Heart right ventricle (tissue), 16 donors: ENCODE data around the gene WDR87. TPM values are rescaled to one million over a fixed set of nuclear protein-coding genes. Genes with fewer than 3 reads are reported as not detected.
"Not testable (repeated sequence)": the region's sequence is repeated elsewhere in the genome, so short reads cannot be mapped to it uniquely, and the experiment has no call there.

ENCODE experiments used
- ATAC-seq, 8 donors: fragments of 200-7000 bp; cut with Tn5 transposase; one replicate each; pipeline ENCODE4 v1.9.1; 2020; ENCODE audit warnings: mild to moderate bottlenecking in 8 of 8, moderate library complexity in 8 of 8, moderate number of reproducible peaks in 1 of 8
- DNase-seq, 2 donors: peaks; one replicate each; pipeline ENCODE4 v3.0.0-alpha.2; 2020
- H3K27ac ChIP-seq, 10 donors: fragments of 200-600 bp; sonication (generic) in 2 of 10; one replicate each; pipeline versions ENCODE4 v1.5.0 to v1.8.0; 2020 to 2022; ENCODE audit warnings: mild to moderate bottlenecking in 3 of 10
- H3K27me3 ChIP-seq, 7 donors: fragments of 200-600 bp; one replicate each; pipeline ENCODE4 v1.8.0; 2021 to 2022; ENCODE audit warnings: mild to moderate bottlenecking in 2 of 7
- H3K36me3 ChIP-seq, 9 donors: fragments of 200-600 bp; sonication (generic) in 1 of 9; one replicate each; pipeline versions ENCODE4 v1.5.0 to v1.8.0; 2020 to 2022; ENCODE audit warnings: mild to moderate bottlenecking in 2 of 9
- H3K4me1 ChIP-seq, 9 donors: fragments of 200-600 bp; sonication (generic) in 1 of 9; one replicate each; pipeline versions ENCODE4 v1.5.0 to v1.8.0; 2020 to 2022; ENCODE audit warnings: mild to moderate bottlenecking in 4 of 9
- H3K4me3 ChIP-seq, 10 donors: fragments of 200-600 bp; sonication (generic) in 2 of 10; one replicate each; pipeline versions ENCODE4 v1.5.0 to v1.8.0; 2020 to 2022; ENCODE audit warnings: mild to moderate bottlenecking in 7 of 10, moderate library complexity in 2 of 10
- H3K9me3 ChIP-seq, 11 donors: fragments of 200-600 bp in 10 of 11; sonication (generic) in 2 of 11; one replicate each; pipeline versions ENCODE4 v1.5.0 to v1.8.0; 2013 to 2022; ENCODE audit warnings: mild to moderate bottlenecking in 2 of 11, control low read depth in 1 of 11, moderate library complexity in 1 of 11
- WGBS, 2 donors: extraction: QIAGEN DNeasy Blood & Tissue Kit; methylation state at CpG; one replicate each; pipeline ENCODE4 v1.1.7; 2013; ENCODE audit warnings: inconsistent platforms in 1 of 2; 5-methylcytosine and 5-hydroxymethylcytosine counted together
- intact Hi-C, 10 donors: fragments of 100-400 bp; cut with DNase I; formaldehyde crosslinking; loops; one replicate each; pipeline versions ENCODE4 v1.11.1 to v1.14.2; 2022
- polyA plus RNA-seq, 2 donors: library from polyadenylated mRNA; stranded (reverse); fragments of 200-250 nt; gene quantifications; one replicate each; pipeline ENCODE4 v1.2.3, GENCODE V29; 2013
- total RNA-seq, 10 donors: library from RNA; stranded (reverse); fragmentation: NEBNext Ultra II Directional in 3 of 10; extraction: Animal tissue kit (Norgen Biotek cat#: 25700) in 3 of 10; gene quantifications; one replicate each; pipeline versions ENCODE4 v1.2.1 to v1.2.4, GENCODE V29; 2021 to 2023
- TF ChIP-seq, protein P1 (sequence below), 9 donors: fragments of 200-600 bp; sonication (generic) in 2 of 9; IDR thresholded peaks; one replicate each; pipeline versions ENCODE4 v1.5.0 to v1.8.0; 2021 to 2022; ENCODE audit warnings: antibody characterized with exemption in 9 of 9, mild to moderate bottlenecking in 5 of 9, moderate library complexity in 1 of 9
- donor health status: Arrhythmogenic right ventricular cardiomyopathy.
- donor health status: ischemic (EF 13 %, LVEDD 7.1; RV severe dilation, severe dysfunction).
- donor health status: healthy with polysubstance abuse.
- donor health status: DM: no; HTN: yes; CAD: no.
- donor health status: DM: no; HTN: no; CAD: no.
- donor health status: ischemic (EF 25% LVEDD 6.9; RV normal size, moderate dysfunction).
- donor health status: ischemic (EF 25% LVEDD 5.7; RV mildly dilated, moderate dysfunction).
- donor health status: healthy.
- donor health status: DM: yes; HTN: yes; CAD: no.
- donor health status: Ischemic cardiomyopathy.
- donor health status: ischemic (EF 35%, LVEDD 5.7; RV mildly dilated, moderate dysfunction).
- donor health status: nonischemic (EF 11% LVEDD 7.7; RV severe dilation, severe dysfunction).
- donor health status: DM: yes; HTN: yes; CAD: no.
- donor health status: PGD.
- donor health status: ischemic (EF 29% LVEDD 5.4; RV normal size, mild dysfunction).
- donor health status: nonischemic (EF 23%, LVEDD 6.1; RV moderate dilation, normal function).

The WDR87 gene
- total and polyA plus RNA-seq, 12 donors = 0.04 TPM; not detected in 11

DNA sequence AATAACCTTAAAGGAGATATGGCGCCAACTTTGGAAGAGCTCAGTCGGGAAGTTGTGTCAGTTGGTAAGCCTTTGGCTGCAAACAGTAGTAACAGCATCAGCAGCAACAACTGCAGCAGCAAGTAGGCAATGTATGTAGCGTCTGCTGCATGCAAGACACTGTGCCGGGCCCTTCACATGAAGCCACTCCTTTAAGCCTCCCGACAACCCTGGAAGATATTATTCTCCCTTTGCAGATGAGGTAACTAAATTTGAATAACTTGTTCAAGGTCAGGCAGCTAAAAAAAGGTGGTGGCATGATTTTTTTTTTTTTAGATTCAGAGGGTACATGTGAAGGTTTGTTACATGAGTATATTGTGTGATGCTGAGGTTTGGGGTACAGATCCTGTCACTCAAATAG lies 20.3 kb upstream of the WDR87 start:
- WGBS, 2 donors = 83 to 86% methylated on average over 5 of the region's 5 CpGs
- Histone ChIP-seq H3K4me1 (peaks cover 0 to 11% (median 3%) of the 10 kb centered on the region in 9 donors), H3K27ac (no peak overlapping the region), H3K36me3 (no peaks in the 10 kb centered on the region), H3K27me3 (no peaks in the 10 kb centered on the region), H3K4me3 (no peak overlapping the region), H3K9me3 (no peaks in the 10 kb centered on the region)
- ATAC-seq (no peak), DNase-seq (no peak)
- intact Hi-C loops = no loop called here
- TF ChIP-seq, protein P1, sequence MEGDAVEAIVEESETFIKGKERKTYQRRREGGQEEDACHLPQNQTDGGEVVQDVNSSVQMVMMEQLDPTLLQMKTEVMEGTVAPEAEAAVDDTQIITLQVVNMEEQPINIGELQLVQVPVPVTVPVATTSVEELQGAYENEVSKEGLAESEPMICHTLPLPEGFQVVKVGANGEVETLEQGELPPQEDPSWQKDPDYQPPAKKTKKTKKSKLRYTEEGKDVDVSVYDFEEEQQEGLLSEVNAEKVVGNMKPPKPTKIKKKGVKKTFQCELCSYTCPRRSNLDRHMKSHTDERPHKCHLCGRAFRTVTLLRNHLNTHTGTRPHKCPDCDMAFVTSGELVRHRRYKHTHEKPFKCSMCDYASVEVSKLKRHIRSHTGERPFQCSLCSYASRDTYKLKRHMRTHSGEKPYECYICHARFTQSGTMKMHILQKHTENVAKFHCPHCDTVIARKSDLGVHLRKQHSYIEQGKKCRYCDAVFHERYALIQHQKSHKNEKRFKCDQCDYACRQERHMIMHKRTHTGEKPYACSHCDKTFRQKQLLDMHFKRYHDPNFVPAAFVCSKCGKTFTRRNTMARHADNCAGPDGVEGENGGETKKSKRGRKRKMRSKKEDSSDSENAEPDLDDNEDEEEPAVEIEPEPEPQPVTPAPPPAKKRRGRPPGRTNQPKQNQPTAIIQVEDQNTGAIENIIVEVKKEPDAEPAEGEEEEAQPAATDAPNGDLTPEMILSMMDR (IDR thresholded peaks at IDR 0.05) = no peak

DNA sequence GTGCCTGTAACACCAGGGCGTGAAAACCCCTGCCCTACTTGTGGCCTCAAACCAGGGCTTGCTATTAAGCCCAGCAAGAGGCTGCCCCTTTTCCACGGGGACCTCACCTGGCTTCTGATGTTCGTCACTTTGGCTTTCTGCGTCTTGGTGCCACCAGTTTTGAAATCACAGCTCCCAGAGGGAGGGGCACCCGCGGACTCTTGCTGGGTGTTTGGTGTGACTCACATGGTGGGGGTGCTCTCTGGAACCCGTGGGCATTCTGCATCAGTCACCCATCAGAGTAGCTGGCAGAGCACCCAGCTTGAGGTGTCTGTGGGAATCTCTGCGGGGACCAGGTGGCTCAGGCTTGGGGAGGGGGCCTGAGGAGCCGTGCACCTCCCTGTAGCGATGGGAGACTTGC lies 19.9 kb upstream of the WDR87 start:
- 88 to 93% methylated on average over 10 of the region's 10 CpGs for WGBS, 2 donors
- Histone ChIP-seq H3K4me1 (peaks cover 0 to 7% (median 0%) of the 10 kb centered on the region in 9 donors), H3K36me3 (peaks cover 0 to under 1% (median 0%) of the 10 kb centered on the region in 9 donors), H3K4me3 (no peak overlapping the region), H3K27me3 (no peaks in the 10 kb centered on the region), H3K9me3 (no peaks in the 10 kb centered on the region), H3K27ac (no peak overlapping the region)
- no peak for DNase-seq
- ATAC-seq = no peak
- TF ChIP-seq, protein P1 (IDR thresholded peaks at IDR 0.05) = no peak
- intact Hi-C loops = no loop called here

DNA sequence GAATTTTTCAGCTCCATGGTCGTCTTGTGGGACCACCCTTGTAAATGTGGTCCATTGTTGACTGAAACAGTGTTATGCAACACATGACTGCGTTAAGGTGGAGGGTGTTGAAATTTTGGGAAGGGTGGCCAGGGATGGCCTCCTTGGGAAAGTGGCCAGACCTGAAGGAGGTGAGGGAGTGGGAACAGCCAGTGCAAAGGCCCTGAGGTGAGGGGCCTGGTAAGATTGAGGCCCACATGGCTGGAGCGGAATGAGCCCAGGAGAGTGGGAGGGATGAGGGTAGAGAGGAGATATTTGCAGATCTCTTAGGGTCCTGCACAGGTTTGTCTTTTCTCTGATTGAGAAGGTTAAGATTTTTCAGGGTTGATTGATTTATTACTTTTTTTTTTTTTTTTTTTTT lies 18.8 kb upstream of the WDR87 start:
- H3K4me1 ChIP-seq = peaks cover 0 to 7% (median 0%) of the 10 kb centered on the region in 9 donors
- no peaks in the 10 kb centered on the region for H3K27me3 ChIP-seq
- no peaks in the 10 kb centered on the region for H3K9me3 ChIP-seq
- H3K27ac ChIP-seq = no peak overlapping the region
- 93 to 98% methylated on average over 3 of the region's 3 CpGs for WGBS, 2 donors
- TF ChIP-seq, protein P1 (IDR thresholded peaks at IDR 0.05) = no peak
- H3K4me3 ChIP-seq = no peak overlapping the region
- H3K36me3 ChIP-seq = peaks cover 0 to 4% (median 0%) of the 10 kb centered on the region in 9 donors
- intact Hi-C loops = no loop called here
- no peak for ATAC-seq
- DNase-seq = no peak

DNA sequence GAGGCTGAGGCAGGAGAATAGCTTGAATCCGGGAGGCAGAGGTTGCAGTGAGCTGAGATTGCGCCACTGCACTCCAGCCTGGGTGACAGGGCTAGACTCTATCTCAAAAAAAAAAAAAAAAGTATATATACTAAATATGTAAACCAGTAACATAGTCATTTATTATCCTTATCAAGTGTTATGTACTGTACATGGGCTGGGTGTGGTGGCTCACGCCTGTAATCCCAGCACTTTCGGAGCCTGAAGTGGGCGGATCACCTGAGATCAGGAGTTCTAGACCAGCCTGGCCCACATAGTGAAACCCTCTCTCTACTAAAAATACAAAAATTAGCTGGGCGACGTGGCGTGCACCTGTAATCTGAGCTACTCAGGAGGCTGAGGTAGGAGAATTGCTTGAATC lies 18.2 kb upstream of the WDR87 start:
- WGBS, 2 donors = 97 to 100% methylated on average over 8 of the region's 8 CpGs
- H3K4me1 ChIP-seq, H3K27ac ChIP-seq, H3K9me3 ChIP-seq, ATAC-seq, H3K4me3 ChIP-seq, H3K36me3 ChIP-seq, intact Hi-C loops, DNase-seq, H3K27me3 ChIP-seq: not testable (repeated sequence)

DNA sequence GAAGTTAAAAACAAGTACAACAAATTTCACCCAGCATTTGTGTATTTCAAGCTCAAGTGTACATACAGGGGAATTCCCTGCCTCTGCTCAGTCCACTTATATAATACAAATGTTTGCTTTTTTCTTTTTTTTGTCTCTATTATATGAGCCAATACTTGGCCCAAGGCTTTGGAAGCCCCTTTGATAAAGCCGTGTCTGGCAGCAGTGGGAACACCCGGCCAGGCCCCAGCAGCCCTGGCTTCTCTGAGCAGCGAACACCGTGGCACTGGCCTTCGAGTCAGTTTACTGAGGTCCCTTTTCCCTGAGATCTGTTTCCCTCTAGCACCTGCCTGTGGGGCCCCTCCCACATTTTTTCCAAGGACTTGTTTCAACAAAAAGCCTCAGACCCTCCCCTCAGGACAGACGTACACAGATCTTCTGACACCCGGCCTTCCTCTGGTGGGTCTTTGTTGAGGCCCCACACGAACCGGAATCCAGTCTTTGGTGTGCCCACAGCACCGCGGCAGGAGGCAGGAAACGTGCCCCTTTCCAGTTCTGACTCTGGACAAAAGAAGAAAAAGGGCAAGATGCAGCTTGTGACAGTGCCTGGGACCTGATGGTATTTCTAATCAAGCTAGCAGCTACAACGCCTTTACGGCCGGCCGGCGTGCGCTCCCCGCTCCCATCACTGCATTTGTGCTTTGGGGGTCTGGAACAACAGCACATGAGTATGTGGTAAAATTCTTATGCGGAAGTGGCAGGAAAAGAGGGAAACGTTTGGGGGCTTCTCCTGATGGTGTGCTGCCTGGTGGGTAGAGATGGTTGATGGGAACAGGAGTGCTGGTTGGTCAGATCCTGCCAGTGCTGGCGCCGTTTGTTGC lies 14.4 kb upstream of the WDR87 start:
- Histone ChIP-seq H3K4me1 (no peaks in the 10 kb centered on the region), H3K9me3 (no peaks in the 10 kb centered on the region), H3K27ac (no peak overlapping the region), H3K27me3 (no peaks in the 10 kb centered on the region), H3K36me3 (peaks cover 0 to 4% (median 0%) of the 10 kb centered on the region in 9 donors), H3K4me3 (no peak overlapping the region)
- 85 to 88% methylated on average over 23 of the region's 23 CpGs for WGBS, 2 donors
- no peak for ATAC-seq
- intact Hi-C loops = no loop called here
- TF ChIP-seq, protein P1 (IDR thresholded peaks at IDR 0.05) = no peak
- DNase-seq = no peak
